Stimulated activated CD8-positive, alpha-beta memory T cell treated with anti-CD3 and anti-CD28 coated beads, Interleukin-4, amount 100 ng/mL, for 1 hour (primary cell): ENCODE measurements around the gene EBF4.

Experiments
- DNase-seq, 2 donors: peaks; one replicate each; pipeline ENCODE4 v3.0.0-alpha.2; 2020; ENCODE audit warnings: low read depth in 2 of 2, low spot score in 1 of 2

The EBF4 gene

GRCh38 chr20:2699775-2700413 lies 7.3 kb downstream of the EBF4 start:
- no peak for DNase-seq

- no peak for DNase-seq
Observed at GRCh38 chr20:2700913-2701620, 8.5 kb downstream of the EBF4 start.

- DNase-seq: no peak
Observed at GRCh38 chr20:2701671-2702081, 9.1 kb downstream of the EBF4 start.

GRCh38 chr20:2703716-2704475 lies 11.3 kb downstream of the EBF4 start:
- DNase-seq: no peak

- no peak for DNase-seq
Observed at GRCh38 chr20:2705931-2706645, 13.5 kb downstream of the EBF4 start.

GRCh38 chr20:2706688-2707352 lies 14.2 kb downstream of the EBF4 start:
- no peak for DNase-seq

GRCh38 chr20:2707353-2708072 lies 14.9 kb downstream of the EBF4 start:
- no peak for DNase-seq

- no peak for DNase-seq
Observed at GRCh38 chr20:2708073-2708415, 15.5 kb downstream of the EBF4 start.

GRCh38 chr20:2708665-2709064 lies 16.1 kb downstream of the EBF4 start:
- DNase-seq: no peak

GRCh38 chr20:2709205-2709981 lies 16.8 kb downstream of the EBF4 start:
- no peak for DNase-seq

GRCh38 chr20:2713285-2713684 lies 20.7 kb downstream of the EBF4 start:
- no peak for DNase-seq

GRCh38 chr20:2729251-2729713 lies 36.7 kb downstream of the EBF4 start:
- DNase-seq: no peak

GRCh38 chr20:2729791-2730190 lies 37.2 kb downstream of the EBF4 start:
- no peak for DNase-seq

- DNase-seq: no peak
Observed at GRCh38 chr20:2734899-2735298, 42.3 kb downstream of the EBF4 start.

- no peak for DNase-seq
Observed at GRCh38 chr20:2736441-2736840, 43.9 kb downstream of the EBF4 start.

GRCh38 chr20:2738331-2739041 lies 45.9 kb downstream of the EBF4 start:
- no peak for DNase-seq

GRCh38 chr20:2739042-2739398 lies 46.4 kb downstream of the EBF4 start:
- DNase-seq: no peak

- no peak for DNase-seq
Observed at GRCh38 chr20:2740702-2741101, 48.1 kb downstream of the EBF4 start.

- DNase-seq: no peak
Observed at GRCh38 chr20:2741463-2741862, 48.9 kb downstream of the EBF4 start.
